Astrocyte of the spinal cord (primary cell): ENCODE data around the gene KCNK4.

Source experiments
- DNase-seq: peaks from one replicate; pipeline ENCODE4 v3.0.0; 2011; ENCODE audit warnings: low read depth, low spot score
- H3K4me3 ChIP-seq: 2 replicates; pipeline ENCODE4 v1.5.1; 2011; ENCODE audit warnings: low read depth, mild to moderate bottlenecking, low read length, moderate library complexity
- CTCF ChIP-seq: IDR thresholded peaks from 2 replicates; pipeline ENCODE4 v1.5.1; 2012; ENCODE audit warnings: low read depth, mild to moderate bottlenecking, low read length, inconsistent platforms
- in situ Hi-C: cut with HindIII; loops from 2 replicates; pipeline ENCODE4 v1.10.0; 2017; ENCODE audit warnings: low sequenced_read_pairs

The KCNK4 gene

DNA sequence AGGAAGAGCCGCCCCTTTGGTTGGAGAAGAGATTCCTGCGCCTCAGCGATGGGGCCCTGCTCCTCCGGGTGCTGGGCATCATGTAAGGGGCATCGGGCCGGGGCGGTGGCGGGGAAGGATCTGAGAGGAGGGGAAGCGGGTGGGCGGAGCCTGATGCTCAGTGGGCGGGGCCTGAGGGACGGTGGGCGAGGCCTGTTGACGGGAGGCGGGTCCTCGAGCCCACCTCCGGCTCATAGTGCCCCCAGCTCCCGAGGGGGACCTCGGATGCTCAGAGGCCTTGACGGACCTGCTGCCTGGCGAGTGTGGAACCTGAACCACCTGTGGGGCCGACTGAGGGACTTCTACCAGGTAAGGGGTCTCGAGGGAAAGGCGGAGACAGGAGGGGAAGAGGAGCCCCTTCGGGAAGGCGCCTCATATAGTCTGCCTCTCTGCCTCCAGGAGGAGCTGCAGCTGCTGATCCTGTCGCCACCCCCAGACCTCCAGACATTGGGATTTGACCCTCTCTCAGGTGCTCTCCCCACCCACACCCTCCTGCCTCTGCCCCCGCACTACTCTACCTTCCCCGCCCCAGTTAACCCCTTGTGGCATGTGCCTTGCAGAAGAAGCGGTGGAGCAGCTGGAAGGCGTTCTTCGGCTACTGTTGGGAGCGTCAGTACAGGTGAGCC is 49.7 kb downstream of the KCNK4 start:
- peak; percentile 19 for TF ChIP-seq CTCF
- DNase-seq = no peak
- in situ Hi-C loops = no loop called here
- H3K4me3 ChIP-seq = no peak overlapping the region

GRCh38 chr11:64341429-64341828 is 50.3 kb downstream of the KCNK4 start:
- in situ Hi-C loops = no loop called here
- TF ChIP-seq CTCF = no peak
- DNase-seq = no peak
- no peak overlapping the region for H3K4me3 ChIP-seq

- peak overlapping the region; percentile 20 for H3K4me3 ChIP-seq
- in situ Hi-C loops = no loop called here
- peak; percentile 80 for DNase-seq
- peak; percentile 33 for TF ChIP-seq CTCF
Measured at GRCh38 chr11:64341851-64342791, 51.0 kb downstream of the KCNK4 start.

DNA sequence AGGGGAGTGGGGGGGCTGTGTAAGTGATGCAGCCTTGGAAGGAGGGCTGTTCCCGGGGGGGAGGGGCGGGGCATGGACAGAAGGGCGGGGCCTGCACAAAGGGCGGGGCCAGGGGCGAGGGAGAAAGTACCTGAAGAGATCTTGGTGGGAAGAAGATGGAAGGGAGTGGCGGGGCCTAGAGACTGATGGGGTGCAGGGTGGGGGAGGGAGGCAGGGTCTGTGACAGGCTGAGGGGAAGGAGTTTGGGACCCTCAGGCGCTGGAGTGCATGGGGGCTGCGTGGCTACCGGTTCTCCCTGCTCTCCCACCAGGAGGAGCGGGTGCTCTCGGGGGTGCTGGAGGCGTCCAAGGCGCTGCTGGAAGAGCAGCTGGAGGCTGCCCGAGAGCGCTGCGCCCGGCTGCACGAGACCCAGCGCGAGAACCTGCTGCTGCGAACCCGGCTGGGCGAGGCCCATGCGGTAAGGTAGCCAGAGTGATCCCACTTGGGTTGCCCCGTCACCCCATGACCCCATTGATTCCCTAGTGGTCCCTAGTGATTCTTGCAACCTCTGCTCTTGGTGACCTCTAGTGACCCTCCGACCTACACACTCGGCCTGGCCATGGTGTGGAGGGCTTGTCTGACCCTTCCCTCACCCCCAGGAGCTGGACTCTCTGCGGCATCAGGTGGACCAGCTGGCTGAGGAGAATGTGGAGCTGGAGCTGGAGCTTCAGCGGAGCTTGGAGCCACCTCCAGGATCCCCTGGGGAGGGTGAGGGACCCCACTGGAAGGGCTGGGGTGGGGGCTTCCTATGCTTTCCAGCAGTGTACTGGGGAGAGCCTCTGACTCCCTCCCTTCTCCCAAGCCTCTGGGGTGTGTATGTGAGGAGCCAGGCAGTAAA is 52.0 kb downstream of the KCNK4 start:
- in situ Hi-C loops = no loop called here
- TF ChIP-seq CTCF = no peak
- H3K4me3 ChIP-seq = no peak overlapping the region
- no peak for DNase-seq

DNA sequence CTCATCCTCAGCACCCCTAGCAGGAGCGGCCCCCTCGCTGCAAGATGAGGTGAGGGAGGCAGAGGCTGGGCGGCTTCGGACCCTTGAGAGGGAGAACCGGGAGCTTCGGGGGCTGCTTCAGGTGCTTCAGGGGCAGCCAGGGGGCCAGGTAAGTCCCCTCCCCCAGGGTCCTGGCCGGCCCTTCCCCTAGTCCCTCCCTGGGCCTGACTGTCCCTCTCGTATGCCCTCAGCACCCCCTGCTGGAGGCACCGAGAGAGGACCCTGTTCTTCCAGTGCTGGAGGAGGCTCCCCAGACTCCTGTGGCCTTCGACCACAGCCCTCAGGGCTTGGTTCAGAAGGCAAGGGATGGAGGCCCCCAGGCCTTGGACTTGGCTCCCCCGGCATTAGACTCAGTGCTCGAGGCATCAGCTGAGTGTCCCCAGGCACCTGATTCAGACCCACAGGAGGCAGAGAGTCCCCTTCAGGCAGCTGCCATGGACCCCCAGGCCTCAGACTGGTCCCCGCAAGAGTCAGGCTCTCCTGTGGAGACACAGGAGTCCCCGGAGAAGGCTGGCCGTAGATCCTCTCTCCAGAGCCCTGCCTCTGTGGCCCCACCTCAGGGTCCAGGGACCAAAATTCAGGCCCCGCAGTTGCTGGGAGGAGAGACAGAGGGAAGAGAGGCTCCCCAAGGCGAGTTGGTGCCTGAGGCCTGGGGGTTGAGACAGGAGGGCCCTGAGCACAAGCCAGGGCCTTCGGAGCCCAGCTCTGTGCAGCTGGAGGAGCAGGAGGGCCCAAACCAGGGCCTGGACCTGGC is 52.9 kb downstream of the KCNK4 start:
- no peak for DNase-seq

More for the DNA sequence above, 52.9 kb downstream of the KCNK4 start:
- TF ChIP-seq CTCF = peak; percentile 38
- H3K4me3 ChIP-seq = no peak overlapping the region
- in situ Hi-C loops = no loop called here
